IgD-negative memory B cell (primary cell): ENCODE data around the gene GOLGA1. TPM values are rescaled to one million over a fixed set of nuclear protein-coding genes. Genes with fewer than 3 reads are reported as not detected.
A peak's percentile ranks its signal among the peaks of the same experiment; 100 is the strongest.
"Not testable (repeated sequence)": the region's sequence is repeated elsewhere in the genome, so short reads cannot be mapped to it uniquely, and the experiment has no call there.

Experiments
- H3K27ac Mint-ChIP-seq, 3 donors: one replicate each; pipeline ENCODE4 v1.8.0; 2020 to 2022; ENCODE audit warnings: mild to moderate bottlenecking in 3 of 3, mixed read lengths in 3 of 3, moderate library complexity in 1 of 3
- H3K27me3 Mint-ChIP-seq: one replicate; pipeline ENCODE4 v1.8.0; 2021; ENCODE audit warnings: mixed read lengths
- H3K36me3 Mint-ChIP-seq: one replicate; pipeline ENCODE4 v1.8.0; 2020; ENCODE audit warnings: mild to moderate bottlenecking, mixed read lengths
- H3K4me1 Mint-ChIP-seq, 3 donors: one replicate each; pipeline ENCODE4 v1.8.0; 2020 to 2022; ENCODE audit warnings: mixed read lengths in 3 of 3, mild to moderate bottlenecking in 1 of 3
- H3K4me3 Mint-ChIP-seq, 4 donors: one replicate each; pipeline ENCODE4 v1.8.0; 2020 to 2022; ENCODE audit warnings: mild to moderate bottlenecking in 4 of 4, mixed read lengths in 4 of 4, moderate library complexity in 3 of 4
- H3K9me3 Mint-ChIP-seq, 3 donors: one replicate each; pipeline ENCODE4 v1.8.0; 2020 to 2021; ENCODE audit warnings: mixed read lengths in 3 of 3, mild to moderate bottlenecking in 1 of 3
- polyA plus RNA-seq: library from polyadenylated mRNA; unstranded; fragments of 300-500 nt; fragmentation: Illumina TruSeq; gene quantifications from one replicate; pipeline ENCODE4 v1.2.3, GENCODE V29; 2021

Gene GOLGA1
- polyA plus RNA-seq, 1 donor from 2014 or later, result 10.3 TPM

GRCh38 chr9:124852121-124852828 lies 88.6 kb downstream of the GOLGA1 start:
- Mint-ChIP-seq H3K27ac (no peak overlapping the region), H3K4me1 (peaks cover 0 to 8% (median 8%) of the 10 kb centered on the region in 3 donors), H3K4me3 (peak overlapping the region in 1 of 4 donors; percentile 70), H3K27me3 (no peaks in the 10 kb centered on the region), H3K9me3 (no peaks in the 10 kb centered on the region), H3K36me3 (no peaks in the 10 kb centered on the region)

GRCh38 chr9:124849801-124850200 lies 91.1 kb downstream of the GOLGA1 start:
- no peak overlapping the region for H3K4me3 Mint-ChIP-seq
- no peaks in the 10 kb centered on the region for H3K27me3 Mint-ChIP-seq
- H3K27ac Mint-ChIP-seq, result no peak overlapping the region
- peaks cover 0 to 5% (median 4%) of the 10 kb centered on the region in 3 donors for H3K4me1 Mint-ChIP-seq
- H3K36me3 Mint-ChIP-seq, result no peaks in the 10 kb centered on the region
- H3K9me3 Mint-ChIP-seq, result no peaks in the 10 kb centered on the region

- no peak overlapping the region for H3K4me3 Mint-ChIP-seq
- H3K27me3 Mint-ChIP-seq, result peaks cover 1% of the 10 kb centered on the region
- H3K27ac Mint-ChIP-seq, result no peak overlapping the region
- no peaks in the 10 kb centered on the region for H3K36me3 Mint-ChIP-seq
- no peaks in the 10 kb centered on the region for H3K4me1 Mint-ChIP-seq
- H3K9me3 Mint-ChIP-seq, result no peaks in the 10 kb centered on the region
These were observed 93.9 kb downstream of the GOLGA1 start for GRCh38 chr9:124846969-124847368.

GRCh38 chr9:124846467-124846866 lies 94.4 kb downstream of the GOLGA1 start:
- not testable (repeated sequence) for H3K27ac Mint-ChIP-seq, H3K27me3 Mint-ChIP-seq, H3K9me3 Mint-ChIP-seq, H3K4me3 Mint-ChIP-seq, H3K36me3 Mint-ChIP-seq, H3K4me1 Mint-ChIP-seq

- no peaks in the 10 kb centered on the region for H3K9me3 Mint-ChIP-seq
- H3K4me1 Mint-ChIP-seq, result peaks cover 0 to 1% (median 0%) of the 10 kb centered on the region in 3 donors
These were observed 96.6 kb downstream of the GOLGA1 start for GRCh38 chr9:124844291-124844690.

GRCh38 chr9:124843456-124844034 lies 97.3 kb downstream of the GOLGA1 start:
- no peaks in the 10 kb centered on the region for H3K9me3 Mint-ChIP-seq
- peaks cover 1% of the 10 kb centered on the region for H3K27me3 Mint-ChIP-seq
- H3K36me3 Mint-ChIP-seq, result no peaks in the 10 kb centered on the region
- H3K27ac Mint-ChIP-seq, result no peak overlapping the region
- no peak overlapping the region for H3K4me3 Mint-ChIP-seq
- peaks cover 0 to 1% (median 0%) of the 10 kb centered on the region in 3 donors for H3K4me1 Mint-ChIP-seq

More at GRCh38 chr9:124844291-124844690, 96.6 kb downstream of the GOLGA1 start:
- Mint-ChIP-seq H3K4me3 (no peak overlapping the region), H3K27ac (peak overlapping the region in 1 of 3 donors; percentile 35), H3K36me3 (no peaks in the 10 kb centered on the region), H3K27me3 (peaks cover 1% of the 10 kb centered on the region)

- no peak overlapping the region for H3K4me3 Mint-ChIP-seq
- no peaks in the 10 kb centered on the region for H3K9me3 Mint-ChIP-seq
- H3K27ac Mint-ChIP-seq, result no peak overlapping the region
- peaks cover 0 to 1% (median 0%) of the 10 kb centered on the region in 3 donors for H3K4me1 Mint-ChIP-seq
- H3K36me3 Mint-ChIP-seq, result no peaks in the 10 kb centered on the region
- peaks cover 6% of the 10 kb centered on the region for H3K27me3 Mint-ChIP-seq
These were observed 99.6 kb downstream of the GOLGA1 start for GRCh38 chr9:124841075-124841821.

GRCh38 chr9:124840300-124840833 lies 100.5 kb downstream of the GOLGA1 start:
- peaks cover 0 to 1% (median 0%) of the 10 kb centered on the region in 3 donors for H3K4me1 Mint-ChIP-seq
- no peak overlapping the region for H3K27ac Mint-ChIP-seq
- H3K4me3 Mint-ChIP-seq, result no peak overlapping the region
- H3K9me3 Mint-ChIP-seq, result no peaks in the 10 kb centered on the region
- H3K36me3 Mint-ChIP-seq, result no peaks in the 10 kb centered on the region
- peaks cover 6% of the 10 kb centered on the region for H3K27me3 Mint-ChIP-seq

- H3K9me3 Mint-ChIP-seq, result no peaks in the 10 kb centered on the region
- H3K36me3 Mint-ChIP-seq, result no peaks in the 10 kb centered on the region
- H3K27me3 Mint-ChIP-seq, result peaks cover 6% of the 10 kb centered on the region
- H3K27ac Mint-ChIP-seq, result no peak overlapping the region
- no peak overlapping the region for H3K4me3 Mint-ChIP-seq
- peaks cover 0 to 1% (median 0%) of the 10 kb centered on the region in 3 donors for H3K4me1 Mint-ChIP-seq
These were observed 101.1 kb downstream of the GOLGA1 start for GRCh38 chr9:124839612-124840299.

- H3K27me3 Mint-ChIP-seq, H3K4me1 Mint-ChIP-seq, H3K36me3 Mint-ChIP-seq, H3K9me3 Mint-ChIP-seq, H3K27ac Mint-ChIP-seq, H3K4me3 Mint-ChIP-seq: not testable (repeated sequence)
These were observed 102.2 kb downstream of the GOLGA1 start for GRCh38 chr9:124838567-124839275.

GRCh38 chr9:124838132-124838531 lies 102.8 kb downstream of the GOLGA1 start:
- not testable (repeated sequence) for H3K36me3 Mint-ChIP-seq, H3K4me1 Mint-ChIP-seq, H3K27me3 Mint-ChIP-seq, H3K4me3 Mint-ChIP-seq, H3K27ac Mint-ChIP-seq, H3K9me3 Mint-ChIP-seq

GRCh38 chr9:124835026-124835557 lies 105.8 kb downstream of the GOLGA1 start:
- no peak overlapping the region for H3K4me3 Mint-ChIP-seq

GRCh38 chr9:124834591-124834990 lies 106.3 kb downstream of the GOLGA1 start:
- Mint-ChIP-seq H3K4me1 (peaks cover 0 to under 1% (median 0%) of the 10 kb centered on the region in 3 donors), H3K27me3 (peaks cover 5% of the 10 kb centered on the region), H3K4me3 (no peak overlapping the region), H3K27ac (no peak overlapping the region), H3K9me3 (no peaks in the 10 kb centered on the region), H3K36me3 (no peaks in the 10 kb centered on the region)

More at GRCh38 chr9:124835026-124835557, 105.8 kb downstream of the GOLGA1 start:
- Mint-ChIP-seq H3K9me3 (no peaks in the 10 kb centered on the region), H3K27ac (no peak overlapping the region), H3K27me3 (peaks cover 5% of the 10 kb centered on the region), H3K4me1 (peaks cover 0 to 1% (median 0%) of the 10 kb centered on the region in 3 donors), H3K36me3 (no peaks in the 10 kb centered on the region)
